ENCODE measurements around the gene YY1. TPM values are rescaled to one million over a fixed set of nuclear protein-coding genes. Genes with fewer than 3 reads are reported as not detected.

Gene YY1
- total RNA-seq, 4 donors from 2014 or later: 50.0 to 67.4 (median 55.6) TPM

DNA sequence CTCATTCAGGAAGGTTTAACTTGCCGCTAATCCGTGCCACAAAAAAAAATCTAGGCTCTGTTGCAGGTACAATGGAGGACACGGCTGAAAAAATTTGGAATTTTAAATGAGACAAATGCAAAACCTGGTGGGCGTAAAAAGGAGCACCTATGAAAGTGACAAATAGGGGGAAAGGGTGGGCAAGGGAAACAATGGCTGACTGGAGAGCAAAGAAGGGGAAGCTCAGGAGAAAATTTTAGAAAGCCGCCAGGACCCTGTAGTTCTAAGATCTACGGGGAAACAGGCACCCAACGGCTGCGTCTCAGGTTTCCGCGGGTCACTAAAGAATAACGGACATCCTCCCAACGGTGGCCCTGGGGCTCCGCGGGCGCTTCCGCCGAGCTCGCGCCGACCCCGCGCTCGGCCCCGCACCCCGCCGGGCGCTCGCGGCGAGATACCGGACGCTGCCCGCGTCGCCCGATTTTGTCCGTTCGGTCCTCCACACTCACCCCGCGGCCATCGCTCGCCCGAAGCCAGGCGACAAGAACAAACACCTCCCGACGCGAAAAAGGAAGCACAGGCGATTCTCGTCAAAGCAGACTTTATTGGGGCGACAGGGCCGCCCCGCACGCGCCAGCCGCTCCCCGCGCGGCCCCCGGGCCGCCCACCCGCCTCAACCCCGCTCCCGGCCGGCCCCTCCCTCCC lies 1.1 kb upstream of the YY1 start:
- Histone ChIP-seq H3K4me3 (replicated peaks in 1 of 3) (peak overlapping the region; percentile 38 to 95 (median 74)), H3K9me3 (no peaks in the 10 kb centered on the region), H3K4me1 (peaks cover 33 to 35% of the 10 kb centered on the region in 2 donors), H3K36me3 (peaks cover 0 to 7% of the 10 kb centered on the region in 2 donors), H3K27me3 (no peaks in the 10 kb centered on the region), H3K27ac (peak overlapping the region; percentile 83 to 98 (median 94))
- intact Hi-C loops (cut with DNase I): no loop called here
- TF ChIP-seq, protein P1, sequence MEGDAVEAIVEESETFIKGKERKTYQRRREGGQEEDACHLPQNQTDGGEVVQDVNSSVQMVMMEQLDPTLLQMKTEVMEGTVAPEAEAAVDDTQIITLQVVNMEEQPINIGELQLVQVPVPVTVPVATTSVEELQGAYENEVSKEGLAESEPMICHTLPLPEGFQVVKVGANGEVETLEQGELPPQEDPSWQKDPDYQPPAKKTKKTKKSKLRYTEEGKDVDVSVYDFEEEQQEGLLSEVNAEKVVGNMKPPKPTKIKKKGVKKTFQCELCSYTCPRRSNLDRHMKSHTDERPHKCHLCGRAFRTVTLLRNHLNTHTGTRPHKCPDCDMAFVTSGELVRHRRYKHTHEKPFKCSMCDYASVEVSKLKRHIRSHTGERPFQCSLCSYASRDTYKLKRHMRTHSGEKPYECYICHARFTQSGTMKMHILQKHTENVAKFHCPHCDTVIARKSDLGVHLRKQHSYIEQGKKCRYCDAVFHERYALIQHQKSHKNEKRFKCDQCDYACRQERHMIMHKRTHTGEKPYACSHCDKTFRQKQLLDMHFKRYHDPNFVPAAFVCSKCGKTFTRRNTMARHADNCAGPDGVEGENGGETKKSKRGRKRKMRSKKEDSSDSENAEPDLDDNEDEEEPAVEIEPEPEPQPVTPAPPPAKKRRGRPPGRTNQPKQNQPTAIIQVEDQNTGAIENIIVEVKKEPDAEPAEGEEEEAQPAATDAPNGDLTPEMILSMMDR (IDR thresholded peaks at IDR 0.05): no peak
- TF ChIP-seq POLR2A (IDR thresholded peaks at IDR 0.05): no peak
- peak; percentile 57 to 61 for DNase-seq
- 0 to 1% methylated on average over 33 to 38 of the region's 64 CpGs for WGBS, 2 donors

DNA sequence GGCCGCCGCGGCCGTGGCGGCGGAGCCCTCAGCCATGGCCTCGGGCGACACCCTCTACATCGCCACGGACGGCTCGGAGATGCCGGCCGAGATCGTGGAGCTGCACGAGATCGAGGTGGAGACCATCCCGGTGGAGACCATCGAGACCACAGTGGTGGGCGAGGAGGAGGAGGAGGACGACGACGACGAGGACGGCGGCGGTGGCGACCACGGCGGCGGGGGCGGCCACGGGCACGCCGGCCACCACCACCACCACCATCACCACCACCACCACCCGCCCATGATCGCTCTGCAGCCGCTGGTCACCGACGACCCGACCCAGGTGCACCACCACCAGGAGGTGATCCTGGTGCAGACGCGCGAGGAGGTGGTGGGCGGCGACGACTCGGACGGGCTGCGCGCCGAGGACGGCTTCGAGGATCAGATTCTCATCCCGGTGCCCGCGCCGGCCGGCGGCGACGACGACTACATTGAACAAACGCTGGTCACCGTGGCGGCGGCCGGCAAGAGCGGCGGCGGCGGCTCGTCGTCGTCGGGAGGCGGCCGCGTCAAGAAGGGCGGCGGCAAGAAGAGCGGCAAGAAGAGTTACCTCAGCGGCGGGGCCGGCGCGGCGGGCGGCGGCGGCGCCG lies 381 bp downstream of the YY1 start:
- peaks cover 0 to 7% of the 10 kb centered on the region in 2 donors for H3K36me3 ChIP-seq
- no peaks in the 10 kb centered on the region for H3K27me3 ChIP-seq
- peak overlapping the region; percentile 84 to 99 (median 90) for H3K4me3 ChIP-seq (replicated peaks in 1 of 3)
- intact Hi-C loops (cut with DNase I): no loop called here
- peaks cover 35 to 42% of the 10 kb centered on the region in 2 donors for H3K4me1 ChIP-seq
- TF ChIP-seq, protein P1 (IDR thresholded peaks at IDR 0.05): no peak
- TF ChIP-seq POLR2A (IDR thresholded peaks at IDR 0.05): no peak
- H3K27ac ChIP-seq: peak overlapping the region; percentile 88 to 99 (median 98)
- WGBS, 2 donors: 1% methylated on average over 17 to 25 of the region's 93 CpGs
- peak; percentile 10 to 15 for DNase-seq
- no peaks in the 10 kb centered on the region for H3K9me3 ChIP-seq

DNA sequence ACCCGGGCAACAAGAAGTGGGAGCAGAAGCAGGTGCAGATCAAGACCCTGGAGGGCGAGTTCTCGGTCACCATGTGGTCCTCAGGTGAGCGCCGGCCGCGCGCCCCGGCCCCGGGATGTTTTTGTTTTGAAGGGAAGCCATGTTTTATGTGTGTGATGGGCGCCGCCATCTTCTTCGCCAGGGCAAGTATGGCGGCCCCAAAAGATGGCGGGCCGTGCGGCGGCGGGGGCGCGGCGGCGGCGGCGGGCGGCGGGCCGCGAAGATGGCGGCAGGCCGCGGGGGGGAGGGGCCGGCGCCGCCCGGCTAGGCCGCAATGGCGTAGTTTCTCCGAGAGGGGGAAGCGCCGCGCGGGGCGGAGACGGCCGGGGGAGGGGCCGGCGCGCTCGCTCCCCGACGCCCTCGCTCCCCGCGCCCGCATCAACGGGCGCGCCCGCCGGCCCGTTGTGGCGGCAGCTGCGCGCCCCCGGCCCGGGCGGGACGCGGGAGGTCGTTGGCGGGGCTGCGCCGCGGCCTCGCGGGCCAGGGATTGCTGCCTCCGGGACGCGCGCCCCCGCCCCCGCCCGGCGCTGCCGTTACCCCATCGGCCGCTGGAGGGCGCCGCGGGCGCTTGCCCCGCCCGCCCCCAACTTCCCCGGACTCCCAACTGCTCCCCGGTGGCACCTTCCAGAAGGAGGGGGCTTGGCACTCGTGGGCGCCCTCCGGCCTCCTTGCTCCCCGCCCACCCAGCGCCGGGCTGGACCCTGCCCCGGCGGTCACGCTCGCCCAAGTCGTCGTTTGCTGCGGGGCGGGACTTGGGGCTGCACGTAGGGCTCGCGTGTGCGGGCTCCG lies 1.1 kb downstream of the YY1 start:
- Histone ChIP-seq H3K9me3 (no peaks in the 10 kb centered on the region), H3K27ac (peak overlapping the region; percentile 88 to 99 (median 98)), H3K27me3 (no peaks in the 10 kb centered on the region), H3K36me3 (peaks cover 0 to 7% of the 10 kb centered on the region in 2 donors), H3K4me3 (replicated peaks in 1 of 3) (peak overlapping the region; percentile 84 to 99 (median 90)), H3K4me1 (peaks cover 34 to 49% of the 10 kb centered on the region in 2 donors)
- WGBS, 2 donors: 0% methylated on average over 14 to 20 of the region's 115 CpGs
- intact Hi-C loops (cut with DNase I): no loop called here
- TF ChIP-seq, protein P1 (IDR thresholded peaks at IDR 0.05): peak; percentile 42 to 96 (median 64)
- peak in 1 of 2 donors; percentile 75 for TF ChIP-seq POLR2A (IDR thresholded peaks at IDR 0.05)
- DNase-seq: peak; percentile 90 to 92

DNA sequence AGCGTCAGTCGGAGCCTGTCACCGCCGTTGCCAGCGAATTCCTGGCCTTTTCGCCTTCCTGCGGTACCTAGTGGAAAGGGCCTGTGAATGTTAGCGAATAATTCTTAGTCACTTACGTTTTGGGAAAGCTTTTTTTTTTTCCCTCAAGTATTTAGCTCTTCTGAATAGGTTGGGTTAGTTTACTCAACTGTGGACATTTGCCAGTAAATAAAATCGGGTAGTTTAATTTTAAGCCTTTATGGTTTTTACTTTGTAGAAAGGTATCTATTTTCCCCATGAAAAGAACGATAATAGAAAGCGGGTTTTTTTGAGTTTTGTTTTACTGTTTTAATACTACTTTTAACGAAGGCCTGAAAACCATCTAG lies 1.7 kb downstream of the YY1 start:
- 1 to 2% methylated on average over 13 of the region's 13 CpGs for WGBS, 2 donors
- Histone ChIP-seq H3K27ac (peak overlapping the region; percentile 86 to 94 (median 93)), H3K4me1 (peaks cover 35 to 55% of the 10 kb centered on the region in 2 donors), H3K4me3 (replicated peaks in 1 of 3) (peak overlapping the region in 2 of 3 donors; percentile 30 to 45), H3K36me3 (peaks cover 0 to 7% of the 10 kb centered on the region in 2 donors), H3K27me3 (no peaks in the 10 kb centered on the region), H3K9me3 (no peaks in the 10 kb centered on the region)
- TF ChIP-seq, protein P1 (IDR thresholded peaks at IDR 0.05): no peak
- TF ChIP-seq POLR2A (IDR thresholded peaks at IDR 0.05): no peak
- no peak for DNase-seq
- intact Hi-C loops (cut with DNase I): no loop called here

Data from thyroid gland (tissue), 4 donors.